Measurements from ENCODE around the gene INSIG2.

DNA sequence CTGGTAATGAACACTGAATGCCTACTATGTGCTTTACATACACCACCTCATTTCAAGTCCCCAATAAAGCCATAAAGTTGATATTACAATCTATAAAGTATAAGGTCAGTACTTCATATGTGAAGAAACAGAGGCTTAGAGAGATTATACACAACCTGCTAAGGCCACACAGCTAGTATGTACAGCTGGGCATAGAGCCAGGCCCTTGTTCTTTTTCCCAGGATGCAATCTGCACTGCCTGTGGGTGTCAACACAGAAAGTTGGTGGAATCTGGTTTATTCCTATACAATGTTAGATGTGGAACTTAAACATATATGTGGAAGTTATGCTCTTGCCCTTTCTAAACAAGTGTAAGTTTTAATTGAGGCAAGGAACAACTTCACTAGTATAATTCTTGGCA lies 32.8 kb downstream of the INSIG2 start:
- TF ChIP-seq, protein P1, sequence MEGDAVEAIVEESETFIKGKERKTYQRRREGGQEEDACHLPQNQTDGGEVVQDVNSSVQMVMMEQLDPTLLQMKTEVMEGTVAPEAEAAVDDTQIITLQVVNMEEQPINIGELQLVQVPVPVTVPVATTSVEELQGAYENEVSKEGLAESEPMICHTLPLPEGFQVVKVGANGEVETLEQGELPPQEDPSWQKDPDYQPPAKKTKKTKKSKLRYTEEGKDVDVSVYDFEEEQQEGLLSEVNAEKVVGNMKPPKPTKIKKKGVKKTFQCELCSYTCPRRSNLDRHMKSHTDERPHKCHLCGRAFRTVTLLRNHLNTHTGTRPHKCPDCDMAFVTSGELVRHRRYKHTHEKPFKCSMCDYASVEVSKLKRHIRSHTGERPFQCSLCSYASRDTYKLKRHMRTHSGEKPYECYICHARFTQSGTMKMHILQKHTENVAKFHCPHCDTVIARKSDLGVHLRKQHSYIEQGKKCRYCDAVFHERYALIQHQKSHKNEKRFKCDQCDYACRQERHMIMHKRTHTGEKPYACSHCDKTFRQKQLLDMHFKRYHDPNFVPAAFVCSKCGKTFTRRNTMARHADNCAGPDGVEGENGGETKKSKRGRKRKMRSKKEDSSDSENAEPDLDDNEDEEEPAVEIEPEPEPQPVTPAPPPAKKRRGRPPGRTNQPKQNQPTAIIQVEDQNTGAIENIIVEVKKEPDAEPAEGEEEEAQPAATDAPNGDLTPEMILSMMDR (IDR thresholded peaks at IDR 0.05) = no peak
- TF ChIP-seq EP300 (IDR thresholded peaks at IDR 0.05) (no peak), POLR2A (IDR thresholded peaks at IDR 0.05) (no peak)

Measured in tibial nerve (tissue), 4 donors.